A549 (cell line): ENCODE measurements around the gene RAI14.

Source experiments
- CEBPB ChIP-seq, 2 experiments: fragments of >200 bp in 1 of 2; sonication (Bioruptor Twin) in 1 of 2; formaldehyde crosslinking in 1 of 2; IDR thresholded peaks; 2 replicates each; pipeline ENCODE4 v1.6.1; 2012 to 2016
- CTCF ChIP-seq: fragments of >200 bp; sonication (Bioruptor Twin); formaldehyde crosslinking; IDR thresholded peaks from 3 replicates; pipeline ENCODE4 v1.5.1; 2016
- EP300 ChIP-seq, 2 experiments: fragments of >200 bp; sonication (Bioruptor Twin); formaldehyde crosslinking; IDR thresholded peaks; 2 replicates in 1 of 2; 3 replicates in 1 of 2; pipeline ENCODE4 v1.6.1; 2016 to 2017
- FOSL2 ChIP-seq, 2 experiments: fragments of 450-650 bp in 1 of 2; fragments of >200 bp in 1 of 2; sonication (Bioruptor Twin) in 1 of 2; formaldehyde crosslinking; IDR thresholded peaks; 2 replicates each; pipeline versions ENCODE4 v1.5.0 to v1.6.1; 2016 to 2020; ENCODE audit warnings: mild to moderate bottlenecking in 1 of 2, moderate library complexity in 1 of 2
- KDM1A ChIP-seq: fragments of 200-600 bp; sonication (generic); IDR thresholded peaks from 2 replicates; pipeline ENCODE4 v1.6.1; 2016; ENCODE audit warnings: low read depth, mild to moderate bottlenecking
- PBX3 ChIP-seq: IDR thresholded peaks from 2 replicates; pipeline ENCODE4 v1.6.1; 2012
- POLR2A ChIP-seq: IDR thresholded peaks from 2 replicates; pipeline ENCODE4 v1.6.1; 2012; ENCODE audit warnings: mild to moderate bottlenecking, low read length
- SMC3 ChIP-seq: fragments of >200 bp; sonication (Bioruptor Twin); formaldehyde crosslinking; IDR thresholded peaks from 3 replicates; pipeline ENCODE4 v1.6.1; 2018; ENCODE audit warnings: inconsistent platforms

GRCh38 chr5:34789639-34790038 lies 133.5 kb downstream of the RAI14 start:
- TF ChIP-seq FOSL2 (IDR thresholded peaks at IDR 0.05) = no peak
- no peak for TF ChIP-seq FOSL2 (CRISPR knock-in tag; IDR thresholded peaks at IDR 0.05)
- no peak for TF ChIP-seq POLR2A
- TF ChIP-seq PBX3 = no peak
- TF ChIP-seq CTCF = no peak
- TF ChIP-seq KDM1A = peak; percentile 88; the same call in 1 of the 2 replicates
- TF ChIP-seq EP300 (IDR thresholded peaks at IDR 0.05) = no peak
- no peak for TF ChIP-seq SMC3
- TF ChIP-seq CEBPB (IDR thresholded peaks at IDR 0.05) = no peak
